Measurements from ENCODE around the gene KRTAP9-7. TPM values are rescaled to one million over a fixed set of nuclear protein-coding genes. Genes with fewer than 3 reads are reported as not detected.
"Not testable (repeated sequence)": the region's sequence is repeated elsewhere in the genome, so short reads cannot be mapped to it uniquely, and the experiment has no call there.

Gene KRTAP9-7, protein sequence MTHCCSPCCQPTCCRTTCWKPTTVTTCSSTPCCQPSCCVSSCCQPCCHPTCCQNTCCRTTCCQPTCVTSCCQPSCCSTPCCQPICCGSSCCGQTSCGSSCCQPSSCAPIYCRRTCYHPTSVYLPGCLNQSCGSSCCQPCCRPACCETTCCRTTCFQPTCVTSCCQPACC
- total RNA-seq (not detected in 2 replicates), polyA plus RNA-seq (not detected in 2 replicates), polyA minus RNA-seq (not detected in 2 replicates)
- not detected for total RNA-seq (2013)

GRCh38 chr17:41275648-41276190, at the start of gene KRTAP9-7:
Gene KRTAP9-7 (plus strand): TSS chr17:41275698. CDS start chr17:41275698, 0 bp downstream.
- ATAC-seq (ENCODE audit: low read depth), result not testable (repeated sequence)

DNA sequence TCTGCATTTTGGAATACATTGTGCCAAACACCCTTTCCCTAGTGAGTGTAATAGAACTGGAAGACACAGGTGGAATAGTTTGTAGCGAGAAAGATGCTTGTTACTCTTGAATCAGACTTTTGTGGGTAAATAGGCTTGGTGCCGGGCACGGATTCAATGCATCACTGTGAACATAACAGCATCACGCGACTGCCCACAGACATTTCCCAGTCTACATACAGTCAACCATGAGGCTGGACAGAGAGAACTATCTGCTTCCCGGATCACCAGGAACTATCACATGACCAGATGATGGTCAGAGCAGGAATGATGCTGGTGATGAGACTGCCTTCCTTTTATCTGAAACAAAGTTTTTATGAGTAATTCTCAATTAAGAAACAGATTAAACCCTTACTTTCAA, 49.4 kb upstream of the KRTAP9-7 start:
- no peak for DNase-seq
- peaks cover 26% of the 10 kb centered on the region for H3K27me3 Mint-ChIP-seq
- CTCF ChIA-PET, result no interaction called here
- H3K4me3 Mint-ChIP-seq, result no peak overlapping the region
- WGBS (ENCODE audit: insufficient coverage), result 100% methylated on average over 2 of the region's 6 CpGs
- Histone ChIP-seq H3K4me1 (ENCODE audit: control insufficient read depth in 2 of 2, insufficient read depth in 2 of 2, low read length in 2 of 2) (peaks cover 0 to 4% of the 10 kb centered on the region in 2 donors), H3K4me3 (ENCODE audit: control extremely low read depth in 1 of 5, extremely low read depth in 1 of 5, insufficient read depth in 1 of 5, low read depth in 2 of 5, low read length in 4 of 5) (no peak overlapping the region), H3K79me2 (ENCODE audit: control insufficient read depth, insufficient read depth, low read length) (no peaks in the 10 kb centered on the region), H3K9me3 (ENCODE audit: control extremely low read depth in 1 of 3, control insufficient read depth in 2 of 3, insufficient read depth in 1 of 3, low read length in 2 of 3) (no peaks in the 10 kb centered on the region), H3K9ac (ENCODE audit: low read length) (no peak overlapping the region), H3K36me3 (replicated peaks in 1 of 2; ENCODE audit: control extremely low read depth in 1 of 2, control insufficient read depth in 1 of 2, extremely low read depth in 1 of 2, insufficient read depth in 2 of 2, low read length in 1 of 2) (no peaks in the 10 kb centered on the region), H2AFZ (ENCODE audit: insufficient read depth, low read depth, low read length, poor library complexity, severe bottlenecking) (no peak overlapping the region), H3K27ac (ENCODE audit: low read length in 2 of 2) (no peak overlapping the region), H3K4me2 (replicated peaks; ENCODE audit: low read depth, low read length, poor library complexity, severe bottlenecking) (no peak overlapping the region), H3K27me3 (replicated peaks in 1 of 4; ENCODE audit: control extremely low read depth in 1 of 4, control insufficient read depth in 3 of 4, insufficient read depth in 4 of 4, low read length in 3 of 4) (no peaks in the 10 kb centered on the region), H4K20me1 (ENCODE audit: control insufficient read depth, insufficient read depth, low read length, poor library complexity, severe bottlenecking) (no peaks in the 10 kb centered on the region)
- peaks cover 2% of the 10 kb centered on the region for H3K4me1 Mint-ChIP-seq
- no peaks in the 10 kb centered on the region for H3K9me3 Mint-ChIP-seq (ENCODE audit: insufficient read depth)
- TF ChIP-seq EZH2 (IDR thresholded peaks at IDR 0.05; ENCODE audit: borderline replicate concordance, insufficient read depth, low read depth, low read length, poor library complexity, severe bottlenecking) (no peak), CTCF (IDR thresholded peaks at IDR 0.05) (no peak)
- POLR2A ChIA-PET, result no interaction called here
- intact Hi-C loops (cut with micrococcal nuclease), result no loop called here
- no peak for ATAC-seq (ENCODE audit: low read depth)
- no peak overlapping the region for H3K27ac Mint-ChIP-seq

More at GRCh38 chr17:41275648-41276190, at the start of gene KRTAP9-7:
- H2AFZ ChIP-seq (ENCODE audit: insufficient read depth, low read depth, low read length, poor library complexity, severe bottlenecking); H3K4me1 Mint-ChIP-seq; DNase-seq; H3K79me2 ChIP-seq (ENCODE audit: control insufficient read depth, insufficient read depth, low read length); H4K20me1 ChIP-seq (ENCODE audit: control insufficient read depth, insufficient read depth, low read length, poor library complexity, severe bottlenecking); H3K9ac ChIP-seq (ENCODE audit: low read length); CTCF ChIA-PET; H3K4me3 Mint-ChIP-seq; POLR2A ChIA-PET; H3K27me3 ChIP-seq (replicated peaks in 1 of 4; ENCODE audit: control extremely low read depth in 1 of 4, control insufficient read depth in 3 of 4, insufficient read depth in 4 of 4, low read length in 3 of 4); H3K4me1 ChIP-seq (ENCODE audit: control insufficient read depth in 2 of 2, insufficient read depth in 2 of 2, low read length in 2 of 2); H3K9me3 ChIP-seq (ENCODE audit: control extremely low read depth in 1 of 3, control insufficient read depth in 2 of 3, insufficient read depth in 1 of 3, low read length in 2 of 3); H3K9me3 Mint-ChIP-seq (ENCODE audit: insufficient read depth); H3K36me3 ChIP-seq (replicated peaks in 1 of 2; ENCODE audit: control extremely low read depth in 1 of 2, control insufficient read depth in 1 of 2, extremely low read depth in 1 of 2, insufficient read depth in 2 of 2, low read length in 1 of 2); H3K27ac Mint-ChIP-seq; H3K4me2 ChIP-seq (replicated peaks; ENCODE audit: low read depth, low read length, poor library complexity, severe bottlenecking); H3K4me3 ChIP-seq (ENCODE audit: control extremely low read depth in 1 of 5, extremely low read depth in 1 of 5, insufficient read depth in 1 of 5, low read depth in 2 of 5, low read length in 4 of 5); H3K27ac ChIP-seq (ENCODE audit: low read length in 2 of 2): not testable (repeated sequence)
- H3K27me3 Mint-ChIP-seq, result peaks cover 47% of the 10 kb centered on the region
- WGBS (ENCODE audit: insufficient coverage), result 84% methylated on average over 3 of the region's 3 CpGs
- intact Hi-C loops (cut with micrococcal nuclease), result loop anchor here (1.0 kb wide), 1 partner anchor 11 kb away; no protein-coding TSS in a partner anchor

- POLR2A ChIA-PET; H3K27ac ChIP-seq (ENCODE audit: low read length in 2 of 2); H3K9me3 Mint-ChIP-seq (ENCODE audit: insufficient read depth); H4K20me1 ChIP-seq (ENCODE audit: control insufficient read depth, insufficient read depth, low read length, poor library complexity, severe bottlenecking); H3K4me1 Mint-ChIP-seq; ATAC-seq (ENCODE audit: low read depth); H3K27me3 ChIP-seq (replicated peaks in 1 of 4; ENCODE audit: control extremely low read depth in 1 of 4, control insufficient read depth in 3 of 4, insufficient read depth in 4 of 4, low read length in 3 of 4); H3K9ac ChIP-seq (ENCODE audit: low read length); H3K4me3 Mint-ChIP-seq; H3K4me2 ChIP-seq (replicated peaks; ENCODE audit: low read depth, low read length, poor library complexity, severe bottlenecking); H3K4me1 ChIP-seq (ENCODE audit: control insufficient read depth in 2 of 2, insufficient read depth in 2 of 2, low read length in 2 of 2); H3K27ac Mint-ChIP-seq; H3K36me3 ChIP-seq (replicated peaks in 1 of 2; ENCODE audit: control extremely low read depth in 1 of 2, control insufficient read depth in 1 of 2, extremely low read depth in 1 of 2, insufficient read depth in 2 of 2, low read length in 1 of 2); H3K9me3 ChIP-seq (ENCODE audit: control extremely low read depth in 1 of 3, control insufficient read depth in 2 of 3, insufficient read depth in 1 of 3, low read length in 2 of 3); CTCF ChIA-PET; H3K4me3 ChIP-seq (ENCODE audit: control extremely low read depth in 1 of 5, extremely low read depth in 1 of 5, insufficient read depth in 1 of 5, low read depth in 2 of 5, low read length in 4 of 5); intact Hi-C loops (cut with micrococcal nuclease); H3K79me2 ChIP-seq (ENCODE audit: control insufficient read depth, insufficient read depth, low read length); DNase-seq; H2AFZ ChIP-seq (ENCODE audit: insufficient read depth, low read depth, low read length, poor library complexity, severe bottlenecking): not testable (repeated sequence)
- 75% methylated on average over 2 of the region's 4 CpGs for WGBS (ENCODE audit: insufficient coverage)
- H3K27me3 Mint-ChIP-seq, result peaks cover 24% of the 10 kb centered on the region
Measured at GRCh38 chr17:41226598-41227095, 48.9 kb upstream of the KRTAP9-7 start, which contains the start of gene KRTAP9-2. Gene KRTAP9-2 (plus strand): TSS chr17:41226648. CDS start chr17:41226655, 7 bp downstream.
